HCT116 (cell line): ENCODE data around the gene UFSP2. TPM values are rescaled to one million over a fixed set of nuclear protein-coding genes. Genes with fewer than 3 reads are reported as not detected.

ENCODE experiments used
- ATAC-seq: fragments of 200-7000 bp; cut with Tn5 transposase; 2 replicates; pipeline ENCODE4 v1.9.1; 2020; ENCODE audit warnings: mild to moderate bottlenecking, moderate library complexity
- BruUV-seq: library from RNA; stranded (reverse); fragments of 400-500 nt; replicated peaks from 2 replicates; lab custom pipeline; 2021; lab: Mats Ljungman, UMichigan
- CTCF ChIA-PET: fragments of 300-600 bp; sonication (Branson Sonifier 250); formaldehyde crosslinking; loops from one replicate; lab custom pipeline; 2021; ENCODE audit warnings: antibody characterized with exemption; lab: Charles Lee
- POLR2A ChIA-PET: fragments of 300-600, 350-600 bp; sonication (Branson Sonifier 250); formaldehyde crosslinking; loops from one replicate; lab custom pipeline; 2021; ENCODE audit warnings: antibody characterized with exemption; lab: Charles Lee
- RAD21 ChIA-PET, 2 experiments: fragments of 300-600 bp; sonication (Branson Sonifier 250); formaldehyde crosslinking; loops; one replicate each; lab custom pipeline; 2023; ENCODE audit warnings: low total read pairs in 2 of 2; ENCODE audit not compliant: uncharacterized antibody in 2 of 2, unreplicated experiment in 2 of 2, low non-redundant PET in 1 of 2; lab: Charles Lee
- DNase-seq: peaks from one replicate; pipeline ENCODE4 v3.0.0-alpha.2; 2010; ENCODE audit warnings: low read depth, low spot score
- H2AFZ ChIP-seq: fragments of 200-600 bp; shearing (Covaris generic), sonication (generic); 2 replicates; pipeline ENCODE4 v1.6.1; 2017; ENCODE audit warnings: low read depth, mixed run types, mixed read lengths, antibody characterized with exemption, low read length; ENCODE audit not compliant: poor library complexity, severe bottlenecking
- H3K27ac ChIP-seq: 2 replicates; pipeline ENCODE4 v1.5.1; 2012; ENCODE audit warnings: low read depth, low read length
- H3K27me3 ChIP-seq: fragments of 200-600 bp; sonication (generic); 2 replicates; pipeline ENCODE4 v1.6.1; 2016; ENCODE audit warnings: mixed run types, low read length, mixed read lengths; ENCODE audit not compliant: insufficient read depth
- H3K36me3 ChIP-seq, 2 experiments: fragments of 200-500 bp in 1 of 2; fragments of 200-600 bp in 1 of 2; sonication (Bioruptor generic) in 1 of 2; sonication (generic) in 1 of 2; 2 replicates each; pipeline versions ENCODE4 v1.5.1 to v1.6.1; 2014 to 2016; ENCODE audit warnings: low read length in 2 of 2, inconsistent platforms in 1 of 2, mixed read lengths in 1 of 2, mixed run types in 1 of 2; ENCODE audit not compliant: insufficient read depth in 2 of 2, control insufficient read depth in 1 of 2
- H3K4me1 ChIP-seq, 2 experiments: fragments of 200-600 bp in 1 of 2; sonication (generic) in 1 of 2; 2 replicates each; pipeline versions ENCODE4 v1.5.1 to v1.6.1; 2012 to 2017; ENCODE audit warnings: low read length in 2 of 2, inconsistent platforms in 1 of 2, mild to moderate bottlenecking in 1 of 2, mixed read lengths in 1 of 2, mixed run types in 1 of 2, moderate library complexity in 1 of 2; ENCODE audit not compliant: insufficient read depth in 2 of 2, control insufficient read depth in 1 of 2
- H3K4me2 ChIP-seq: fragments of 200-600 bp; sonication (generic); 2 replicates; pipeline ENCODE4 v1.6.1; 2017; ENCODE audit warnings: mixed run types, low read length, mixed read lengths
- H3K4me3 ChIP-seq, 2 experiments: fragments of 200-600 bp in 1 of 2; sonication (generic) in 1 of 2; replicated peaks in 1 of 2; 2 replicates each; pipeline ENCODE4 v1.5.1; 2011 to 2016; ENCODE audit warnings: low read length in 2 of 2, control low read depth in 1 of 2, low read depth in 1 of 2, mild to moderate bottlenecking in 1 of 2, mixed read lengths in 1 of 2, mixed run types in 1 of 2
- H3K79me2 ChIP-seq: fragments of 200-600 bp; sonication (generic); 2 replicates; pipeline ENCODE4 v1.6.1; 2017; ENCODE audit warnings: mild to moderate bottlenecking, mixed run types, low read length, moderate library complexity, mixed read lengths; ENCODE audit not compliant: insufficient read depth
- H3K9ac ChIP-seq: fragments of 200-600 bp; sonication (generic); 2 replicates; pipeline ENCODE4 v1.6.1; 2016; ENCODE audit warnings: low read length, mixed read lengths
- H3K9me2 ChIP-seq: fragments of 200-600 bp; sonication (generic), shearing (Covaris generic); 2 replicates; pipeline ENCODE4 v1.6.1; 2017; ENCODE audit warnings: mixed run types, mild to moderate bottlenecking, moderate library complexity; ENCODE audit not compliant: insufficient read depth
- H3K9me3 ChIP-seq, 2 experiments: fragments of 200-500 bp in 1 of 2; fragments of 200-600 bp in 1 of 2; sonication (Bioruptor generic) in 1 of 2; sonication (generic) in 1 of 2; 2 replicates each; pipeline ENCODE4 v1.6.1; 2014 to 2017; ENCODE audit warnings: low read length in 2 of 2, mixed read lengths in 2 of 2, inconsistent platforms in 1 of 2, low read depth in 1 of 2, mild to moderate bottlenecking in 1 of 2, mixed run types in 1 of 2, moderate library complexity in 1 of 2; ENCODE audit not compliant: control insufficient read depth in 1 of 2, insufficient read depth in 1 of 2
- H4K20me1 ChIP-seq: fragments of 200-600 bp; sonication (generic), shearing (Covaris generic); 2 replicates; pipeline ENCODE4 v1.6.1; 2017; ENCODE audit warnings: mixed run types, mild to moderate bottlenecking, moderate library complexity; ENCODE audit not compliant: insufficient read depth
- CBX3 ChIP-seq: IDR thresholded peaks from 2 replicates; pipeline ENCODE4 v1.6.1; 2012; ENCODE audit warnings: low read depth
- CTCF ChIP-seq, 3 experiments: fragments of 200-600 bp in 1 of 3; sonication (generic) in 1 of 3; IDR thresholded peaks in 2 of 3; conservative IDR thresholded peaks in 1 of 3; 2 replicates each; pipeline ENCODE4 v1.5.1; 2012 to 2017; ENCODE audit warnings: low read depth in 2 of 3, low read length in 2 of 3, antibody characterized with exemption in 1 of 3, borderline replicate concordance in 1 of 3, control low read depth in 1 of 3, mild to moderate bottlenecking in 1 of 3, mixed read lengths in 1 of 3, mixed run types in 1 of 3, moderate library complexity in 1 of 3; ENCODE audit not compliant: insufficient read depth in 1 of 3
- EGR1 ChIP-seq: IDR thresholded peaks from 2 replicates; pipeline ENCODE4 v1.6.1; 2012; ENCODE audit warnings: low read depth
- EZH2 ChIP-seq: fragments of 200-600 bp; sonication (generic); IDR thresholded peaks from 2 replicates; pipeline ENCODE4 v1.6.1; 2017; ENCODE audit warnings: antibody characterized with exemption, mixed run types
- JUND ChIP-seq: IDR thresholded peaks from 2 replicates; pipeline ENCODE4 v1.6.1; 2012
- POLR2A ChIP-seq: IDR thresholded peaks from 2 replicates; pipeline ENCODE4 v1.7.0; 2011; ENCODE audit warnings: borderline replicate concordance; ENCODE audit not compliant: insufficient read depth, insufficient read length; ENCODE audit errors: extremely low read depth
- POLR2AphosphoS5 ChIP-seq: IDR thresholded peaks from 2 replicates; pipeline ENCODE4 v1.6.1; 2011; ENCODE audit warnings: mild to moderate bottlenecking, low read depth, low read length, moderate library complexity
- RAD21 ChIP-seq: IDR thresholded peaks from 2 replicates; pipeline ENCODE4 v1.6.1; 2012; ENCODE audit warnings: low read depth, mild to moderate bottlenecking
- REST ChIP-seq: IDR thresholded peaks from 2 replicates; pipeline ENCODE4 v1.6.1; 2012; ENCODE audit warnings: low read depth
- SIN3A ChIP-seq: IDR thresholded peaks from 2 replicates; pipeline ENCODE4 v1.6.1; 2012; ENCODE audit warnings: low read depth
- SRF ChIP-seq: IDR thresholded peaks from 2 replicates; pipeline ENCODE4 v1.6.1; 2012; ENCODE audit warnings: low read depth
- YY1 ChIP-seq: IDR thresholded peaks from 2 replicates; pipeline ENCODE4 v1.6.1; 2011; ENCODE audit warnings: low read length, low read depth, moderate library complexity, mild to moderate bottlenecking; ENCODE audit not compliant: insufficient replicate concordance; ENCODE audit errors: extremely low read depth
- ZFX ChIP-seq: fragments of 450-650 bp; IDR thresholded peaks from 2 replicates; pipeline ENCODE4 v1.6.1; 2017
- ZNF274 ChIP-seq: fragments of 200-500 bp; sonication (Bioruptor generic); IDR thresholded peaks from 2 replicates; pipeline ENCODE4 v1.6.1; 2014; ENCODE audit warnings: mild to moderate bottlenecking, low read depth, low read length, inconsistent platforms
- intact Hi-C: fragments of 100-400 bp; cut with micrococcal nuclease; formaldehyde crosslinking; loops from 2 replicates; pipeline ENCODE4 v1.10.0; 2022
- total RNA-seq: library from RNA; stranded (reverse); gene quantifications from one replicate; pipeline ENCODE4 v1.2.1, GENCODE V29; 2021; ENCODE audit not compliant: unreplicated experiment

Gene UFSP2
- total RNA-seq, 1 experiment from 2014 or later: 29.4 TPM

GRCh38 chr4:185464887-185465286 is 39.1 kb upstream of the UFSP2 start:
- Histone ChIP-seq H3K27me3 (no peaks in the 10 kb centered on the region), H2AFZ (no peak overlapping the region), H3K36me3 (no peaks in the 10 kb centered on the region), H3K9ac (no peak overlapping the region), H3K9me3 (no peaks in the 10 kb centered on the region), H3K27ac (no peak overlapping the region), H3K4me1 (no peaks in the 10 kb centered on the region), H3K79me2 (no peaks in the 10 kb centered on the region), H3K4me2 (no peak overlapping the region), H3K9me2 (no peaks in the 10 kb centered on the region), H4K20me1 (no peaks in the 10 kb centered on the region), H3K4me3 (no peak overlapping the region)
- RAD21 ChIA-PET: no interaction called here
- ATAC-seq: no peak
- POLR2A ChIA-PET: no interaction called here
- DNase-seq: no peak
- BruUV-seq: no TSS peak
- TF ChIP-seq POLR2AphosphoS5: no peak
- no peak for TF ChIP-seq REST
- no peak for TF ChIP-seq EGR1
- TF ChIP-seq RAD21: no peak
- no peak for TF ChIP-seq YY1
- TF ChIP-seq CBX3: no peak
- TF ChIP-seq CTCF (IDR thresholded peaks at IDR 0.05 in 2 of 3, conservative IDR thresholded peaks at IDR 0.05 in 1 of 3; ENCODE audit: borderline replicate concordance in 1 of 3, insufficient read depth in 1 of 3, low read depth in 2 of 3, low read length in 2 of 3): no peak
- no peak for TF ChIP-seq ZNF274
- TF ChIP-seq JUND: no peak
- TF ChIP-seq EZH2: no peak
- no peak for TF ChIP-seq SIN3A
- no peak for TF ChIP-seq POLR2A
- no peak for TF ChIP-seq ZFX
- no peak for TF ChIP-seq SRF
- intact Hi-C loops: no loop called here
- CTCF ChIA-PET: no interaction called here
